NCI-H1105 treated with DMSO at 0.1 percent for 48 hours (cell line): ENCODE data around the gene TRIM33.

Experiments used
- DNase-seq: peaks from one replicate; lab custom pipeline; 2025; lab: John Stamatoyannopoulos, UW

Gene TRIM33

GRCh38 chr1:114349891-114350605 is 161.0 kb downstream of the TRIM33 start:
- no peak for DNase-seq

- no peak for DNase-seq
These were observed 163.4 kb downstream of the TRIM33 start for GRCh38 chr1:114347431-114348209.

- peak; percentile 95 for DNase-seq
These were observed 164.4 kb downstream of the TRIM33 start for GRCh38 chr1:114346480-114347029.

- peak; percentile 52 for DNase-seq
These were observed 165.0 kb downstream of the TRIM33 start for GRCh38 chr1:114345930-114346479.

- DNase-seq = no peak
These were observed 166.3 kb downstream of the TRIM33 start for GRCh38 chr1:114344656-114345055.
